Epidermal melanocyte (primary cell): ENCODE results near the gene PGM2L1.
"Not testable (repeated sequence)": the region's sequence is repeated elsewhere in the genome, so short reads cannot be mapped to it uniquely, and the experiment has no call there.

Experiments
- DNase-seq: peaks from one replicate; pipeline ENCODE4 v3.0.0; 2011; ENCODE audit warnings: low spot score; ENCODE audit not compliant: insufficient read length

Gene PGM2L1

GRCh38 chr11:74398244-74399159 lies at the start of gene PGM2L1:
PGM2L1 (minus strand) TSS chr11:74398433; CDS start chr11:74398161, 272 bp downstream.
- DNase-seq = peak; percentile 86

DNA sequence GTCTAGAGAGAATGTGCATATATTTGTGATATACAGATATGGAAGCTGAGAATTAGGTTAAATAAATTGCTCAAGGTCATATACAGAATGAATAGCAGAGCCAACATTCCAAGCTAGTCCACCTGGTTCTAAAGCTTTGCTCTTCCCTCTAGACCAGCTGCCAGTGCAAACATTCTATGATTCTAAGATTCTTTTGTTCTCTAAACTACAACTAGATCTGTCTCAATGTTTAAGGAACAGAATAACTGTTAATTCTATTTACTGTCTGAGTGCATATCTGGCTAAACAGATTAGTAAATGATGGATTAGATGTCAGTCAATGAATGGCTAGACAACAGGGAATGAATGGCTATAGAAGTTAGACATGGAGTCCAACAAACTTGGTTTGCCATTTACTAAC lies 49.5 kb upstream of the PGM2L1 start:
- no peak for DNase-seq

- no peak for DNase-seq
Measured at GRCh38 chr11:74446532-74446938, 48.3 kb upstream of the PGM2L1 start.

GRCh38 chr11:74444173-74444826 lies 46.1 kb upstream of the PGM2L1 start:
- no peak for DNase-seq

- no peak for DNase-seq
Measured at GRCh38 chr11:74443071-74443864, 45.0 kb upstream of the PGM2L1 start.

DNA sequence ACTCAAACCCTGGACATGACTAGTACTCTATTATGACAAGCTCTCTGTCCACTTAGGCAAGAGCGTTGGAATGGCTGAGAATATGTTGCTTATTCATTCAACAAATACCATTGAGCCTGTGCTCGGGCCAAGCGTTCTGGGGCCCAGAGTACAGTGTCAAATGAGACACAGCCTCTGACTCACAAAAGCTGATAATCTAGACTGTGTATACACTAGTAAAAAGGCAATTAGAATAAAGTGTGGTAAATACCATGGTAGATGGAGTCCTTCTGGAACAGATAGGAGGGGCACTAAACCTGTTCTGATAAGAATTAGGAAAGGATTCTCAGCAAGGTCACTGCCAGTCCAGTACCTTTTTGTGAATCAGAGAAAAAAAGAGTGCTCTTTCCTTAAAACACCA lies 44.4 kb upstream of the PGM2L1 start:
- no peak for DNase-seq

- DNase-seq = no peak
Measured at GRCh38 chr11:74438681-74439080, 40.4 kb upstream of the PGM2L1 start.

- no peak for DNase-seq
Measured at GRCh38 chr11:74437441-74438042, 39.3 kb upstream of the PGM2L1 start.

GRCh38 chr11:74434528-74434927 lies 36.3 kb upstream of the PGM2L1 start:
- no peak for DNase-seq

GRCh38 chr11:74429205-74429604 lies 31.0 kb upstream of the PGM2L1 start:
- DNase-seq = no peak

- no peak for DNase-seq
Measured at GRCh38 chr11:74427384-74427886, 29.2 kb upstream of the PGM2L1 start.

DNA sequence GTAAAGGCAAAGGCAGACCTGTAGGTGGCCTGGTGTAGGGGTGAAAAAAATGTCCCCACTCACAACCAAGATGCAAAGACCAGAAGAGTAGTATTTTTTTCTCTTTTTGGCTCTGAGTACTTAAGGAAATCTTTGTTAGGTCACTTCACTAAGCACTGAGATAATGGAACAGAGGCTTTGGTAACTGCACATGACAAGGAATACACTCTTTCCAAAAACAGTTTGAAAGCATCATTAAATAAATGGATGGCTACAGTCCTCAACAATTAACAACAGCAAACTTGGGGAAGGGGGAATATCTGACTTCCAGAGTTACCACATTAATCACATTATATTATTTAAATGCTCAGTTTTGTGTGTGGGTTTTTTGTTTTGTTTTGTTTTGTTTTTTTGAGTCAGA lies 26.9 kb upstream of the PGM2L1 start:
- no peak for DNase-seq

GRCh38 chr11:74418509-74418895 lies 20.3 kb upstream of the PGM2L1 start:
- DNase-seq = no peak

- DNase-seq = no peak
Measured at GRCh38 chr11:74417860-74418508, 19.8 kb upstream of the PGM2L1 start.

GRCh38 chr11:74417379-74417804 lies 19.2 kb upstream of the PGM2L1 start:
- no peak for DNase-seq

GRCh38 chr11:74416974-74417373 lies 18.7 kb upstream of the PGM2L1 start:
- DNase-seq = not testable (repeated sequence)

DNA sequence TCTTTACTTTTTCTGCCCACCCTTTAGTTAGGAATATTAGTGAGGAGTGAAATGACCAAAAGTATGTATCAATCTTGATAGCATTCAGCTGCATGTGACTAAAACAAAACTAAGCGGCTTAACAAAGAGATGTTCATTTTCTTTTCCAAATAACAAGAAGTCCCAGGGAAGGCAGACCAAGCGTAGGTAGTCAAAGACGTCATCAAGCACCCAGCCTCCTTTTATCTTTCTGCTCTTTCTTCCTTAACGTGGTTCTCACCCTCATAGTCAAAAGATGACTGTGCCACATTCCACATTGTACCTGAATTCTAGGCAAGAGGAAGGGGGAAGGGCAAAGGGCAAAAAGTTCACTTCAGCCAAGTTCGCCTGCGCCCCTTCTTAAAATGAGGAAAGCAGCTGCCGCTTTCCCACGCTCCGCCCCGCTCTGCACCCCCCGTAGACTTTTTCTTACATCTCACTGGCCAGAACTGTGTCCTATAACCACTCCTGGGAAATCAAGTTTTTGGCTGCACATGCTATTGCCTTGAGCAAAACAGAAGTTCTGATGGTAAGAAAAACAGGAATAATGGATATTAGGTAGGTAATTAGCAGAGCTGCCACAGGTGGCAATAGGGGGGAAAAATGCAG lies 14.6 kb upstream of the PGM2L1 start:
- no peak for DNase-seq

GRCh38 chr11:74412321-74412720 lies 14.1 kb upstream of the PGM2L1 start:
- no peak for DNase-seq

DNA sequence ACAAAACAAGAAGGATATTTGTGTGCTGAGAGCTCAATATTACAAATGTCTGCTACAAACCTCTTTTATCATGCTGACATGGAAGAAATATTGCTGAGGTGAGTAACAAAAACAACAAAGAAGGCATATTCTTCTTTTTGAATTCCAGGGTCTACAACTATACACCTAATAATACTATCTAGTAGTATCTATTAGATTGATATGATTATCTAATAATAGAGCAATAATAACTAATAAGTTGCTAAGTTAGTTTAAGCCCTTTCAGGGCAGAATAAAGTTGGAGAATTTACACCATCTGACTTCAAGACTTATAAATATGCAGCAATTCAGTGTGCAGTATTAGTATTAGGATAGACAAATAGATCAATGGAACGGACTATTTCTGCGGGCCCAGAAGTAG lies 11.4 kb upstream of the PGM2L1 start:
- DNase-seq = no peak

DNA sequence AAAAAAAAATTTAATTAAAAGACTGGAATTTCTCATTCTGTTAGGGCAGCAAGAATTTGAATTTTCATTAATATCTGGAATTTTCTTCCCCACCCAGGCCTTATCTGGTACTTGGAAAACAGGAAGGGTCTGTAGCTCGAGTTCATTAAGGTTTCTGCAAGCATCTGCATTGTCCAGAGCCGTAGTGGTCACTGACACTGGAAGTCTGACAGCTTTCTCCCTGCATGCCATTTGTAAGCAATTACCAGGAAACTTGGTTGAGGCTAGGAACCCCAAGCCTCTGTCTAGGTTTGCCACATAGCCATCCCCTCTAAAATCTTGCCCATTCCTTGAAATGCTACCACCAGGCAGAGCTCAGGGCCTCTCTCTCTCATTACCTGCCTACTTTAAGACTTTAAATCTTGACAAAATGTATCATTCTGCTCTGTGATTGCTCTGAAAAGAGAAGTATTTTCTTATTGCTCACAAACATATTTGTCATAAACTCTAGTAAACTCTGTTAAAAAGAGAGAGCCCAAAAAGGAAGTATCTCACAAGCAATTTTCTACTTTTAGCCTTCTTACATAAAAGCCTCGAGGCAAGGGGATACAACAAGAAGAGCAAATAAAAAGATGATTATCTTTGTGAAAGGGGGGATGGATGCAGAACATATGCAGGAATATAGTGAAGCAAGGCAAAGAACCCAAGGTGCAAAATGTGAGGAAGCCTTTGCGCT lies 5.5 kb upstream of the PGM2L1 start:
- DNase-seq = no peak
